Measurements from ENCODE around the gene BIRC6. TPM values are rescaled to one million over a fixed set of nuclear protein-coding genes. Genes with fewer than 3 reads are reported as not detected.
"Not testable (repeated sequence)": the region's sequence is repeated elsewhere in the genome, so short reads cannot be mapped to it uniquely, and the experiment has no call there.

Gene BIRC6
- polyA plus RNA-seq, 10 donors, result 37.3 to 57.3 (median 52.6) TPM

GRCh38 chr2:32611771-32612170 is 254.9 kb downstream of the BIRC6 start:
- no peak for DNase-seq

GRCh38 chr2:32614084-32614483 is 257.3 kb downstream of the BIRC6 start:
- DNase-seq, result no peak

- no peak for DNase-seq
Observed at GRCh38 chr2:32617599-32618189, 260.9 kb downstream of the BIRC6 start.

GRCh38 chr2:32622570-32623310 is 265.9 kb downstream of the BIRC6 start:
- peak in 1 of 3 donors; percentile 16 for DNase-seq

- no peak for DNase-seq
Observed at GRCh38 chr2:32623311-32623706, 266.5 kb downstream of the BIRC6 start.

- DNase-seq, result no peak
Observed at GRCh38 chr2:32624812-32625211, 268.0 kb downstream of the BIRC6 start.

- DNase-seq, result no peak
Observed at GRCh38 chr2:32626639-32627221, 269.9 kb downstream of the BIRC6 start.

GRCh38 chr2:32627441-32627813 is 270.6 kb downstream of the BIRC6 start:
- DNase-seq, result peak in 2 of 3 donors; percentile 48

GRCh38 chr2:32627814-32628579 is 271.2 kb downstream of the BIRC6 start, which contains the start of gene TTC27:
TSS of gene TTC27 (plus strand) at chr2:32628050. CDS start at chr2:32628293, 243 bp downstream.
- peak; percentile 95 to 97 (median 95) for DNase-seq

GRCh38 chr2:32632089-32632488 is 275.3 kb downstream of the BIRC6 start:
- DNase-seq, result peak in 1 of 3 donors; percentile 31

- DNase-seq, result no peak
Observed at GRCh38 chr2:32633040-32633439, 276.2 kb downstream of the BIRC6 start.

GRCh38 chr2:32638548-32638947 is 281.7 kb downstream of the BIRC6 start:
- DNase-seq, result not testable (repeated sequence)

- no peak for DNase-seq
Observed at GRCh38 chr2:32641180-32641579, 284.4 kb downstream of the BIRC6 start.

GRCh38 chr2:32647180-32647651 is 290.4 kb downstream of the BIRC6 start:
- DNase-seq, result peak; percentile 50 to 82 (median 75)

- peak; percentile 3 to 27 (median 11) for DNase-seq
Observed at GRCh38 chr2:32652555-32653209, 295.9 kb downstream of the BIRC6 start.

GRCh38 chr2:32656069-32656468 is 299.2 kb downstream of the BIRC6 start:
- DNase-seq, result no peak

- no peak for DNase-seq
Observed at GRCh38 chr2:32663864-32664263, 307.0 kb downstream of the BIRC6 start.

GRCh38 chr2:32666704-32667103 is 309.9 kb downstream of the BIRC6 start:
- no peak for DNase-seq

GRCh38 chr2:32668254-32668653 is 311.4 kb downstream of the BIRC6 start:
- no peak for DNase-seq
